PC-9 (cell line): ENCODE measurements around the gene DECR2. TPM values are rescaled to one million over a fixed set of nuclear protein-coding genes. Genes with fewer than 3 reads are reported as not detected.

ENCODE experiments used
- BruUV-seq: library from RNA; stranded (reverse); fragments of 400-500 nt; replicated peaks from 2 replicates; lab custom pipeline; 2021; lab: Mats Ljungman, UMichigan
- CTCF ChIA-PET: fragments of 300-600 bp; sonication (Branson Sonifier 250); formaldehyde crosslinking; loops from one replicate; lab custom pipeline; 2022; ENCODE audit warnings: antibody characterized with exemption; lab: Charles Lee
- POLR2A ChIA-PET: fragments of 300-600 bp; sonication (Branson Sonifier 250); formaldehyde crosslinking; loops from one replicate; lab custom pipeline; 2022; ENCODE audit warnings: antibody characterized with exemption; ENCODE audit not compliant: unreplicated experiment; lab: Charles Lee
- DNase-seq, 2 experiments: peaks; one replicate each; pipeline versions ENCODE4 v3.0.0 to v3.0.0-alpha.2; 2015 to 2022; ENCODE audit warnings: mixed read lengths in 1 of 2
- H2AFZ ChIP-seq: fragments of 200-600 bp; sonication (generic); 2 replicates; pipeline ENCODE4 v1.8.1; 2017; ENCODE audit warnings: antibody characterized with exemption
- H3F3A ChIP-seq: fragments of 200-600 bp; sonication (generic); 2 replicates; pipeline ENCODE4 v1.8.1; 2017; ENCODE audit warnings: antibody characterized with exemption, mild to moderate bottlenecking, low read depth; ENCODE audit not compliant: insufficient read depth
- H3K27ac ChIP-seq: fragments of 200-600 bp; sonication (generic); 2 replicates; pipeline ENCODE4 v1.6.1; 2016; ENCODE audit warnings: mixed run types
- H3K27me3 ChIP-seq: fragments of 200-600 bp; sonication (generic); 2 replicates; pipeline ENCODE4 v1.6.1; 2016; ENCODE audit warnings: low read depth, mixed run types; ENCODE audit not compliant: insufficient read depth
- H3K36me3 ChIP-seq: fragments of 200-600 bp; sonication (generic); 2 replicates; pipeline ENCODE4 v1.6.1; 2016; ENCODE audit warnings: low read depth, mixed run types
- H3K4me1 ChIP-seq: fragments of 200-600 bp; sonication (generic); replicated peaks from 2 replicates; pipeline ENCODE4 v1.6.1; 2016; ENCODE audit warnings: mixed run types; ENCODE audit not compliant: insufficient read depth
- H3K4me2 ChIP-seq: fragments of 200-600 bp; sonication (generic); 2 replicates; pipeline ENCODE4 v1.6.1; 2017; ENCODE audit warnings: mixed run types
- H3K4me3 ChIP-seq: fragments of 200-600 bp; sonication (generic); 2 replicates; pipeline ENCODE4 v1.6.1; 2016; ENCODE audit warnings: mixed run types
- H3K79me2 ChIP-seq: fragments of 200-600 bp; sonication (generic); 2 replicates; pipeline ENCODE4 v1.6.1; 2017; ENCODE audit warnings: low read depth, mixed run types
- H3K9me2 ChIP-seq: fragments of 200-600 bp; sonication (generic); 2 replicates; pipeline ENCODE4 v1.8.1; 2017; ENCODE audit warnings: mild to moderate bottlenecking; ENCODE audit not compliant: insufficient read depth
- H3K9me3 ChIP-seq: fragments of 200-600 bp; sonication (generic); 2 replicates; pipeline ENCODE4 v1.8.1; 2016; ENCODE audit warnings: low read depth; ENCODE audit not compliant: insufficient read depth
- H4K20me1 ChIP-seq: fragments of 200-600 bp; sonication (generic); 2 replicates; pipeline ENCODE4 v1.8.1; 2017; ENCODE audit not compliant: insufficient read depth
- EZH2 ChIP-seq: fragments of 200-600 bp; sonication (generic); IDR thresholded peaks from 2 replicates; pipeline ENCODE4 v1.8.0; 2017; ENCODE audit warnings: antibody characterized with exemption, low read depth
- intact Hi-C: fragments of 100-400 bp; cut with micrococcal nuclease; formaldehyde crosslinking; loops from one replicate; pipeline ENCODE4 v1.10.0; 2022; ENCODE audit not compliant: unreplicated experiment
- total RNA-seq: library from RNA; stranded (reverse); gene quantifications from 2 replicates; pipeline ENCODE4 v1.2.3, GENCODE V29; 2021
- TF ChIP-seq, protein P1 (sequence below): fragments of 200-600 bp; sonication (generic); conservative IDR thresholded peaks from 2 replicates; pipeline ENCODE4 v1.6.1; 2017; ENCODE audit warnings: mixed run types, antibody characterized with exemption, mild to moderate bottlenecking, moderate library complexity

The DECR2 gene
- total RNA-seq, 1 experiment from 2014 or later, result 65.4 TPM

DNA sequence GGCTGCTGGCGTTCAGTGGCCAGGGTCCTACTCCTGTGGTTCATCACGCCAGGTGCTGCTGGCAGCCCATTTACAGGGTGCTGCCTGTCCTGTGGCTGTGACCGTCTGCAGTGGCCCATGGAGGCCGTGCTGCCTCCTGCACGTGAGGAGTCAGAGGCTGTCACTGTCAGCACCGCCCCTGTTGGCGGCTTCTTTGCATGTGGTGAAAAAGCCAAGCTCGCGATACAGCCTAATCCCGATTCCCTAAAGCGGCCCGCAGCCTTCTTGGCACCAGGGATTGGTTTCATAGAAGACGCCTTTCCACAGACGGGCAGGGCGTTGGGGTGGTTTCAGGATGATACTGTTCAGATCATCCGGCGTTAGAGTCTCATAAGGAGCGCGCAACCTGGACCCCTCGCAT is 59.1 kb downstream of the DECR2 start:
- POLR2A ChIA-PET, result no interaction called here
- Histone ChIP-seq H3K4me2 (no peak overlapping the region), H4K20me1 (peaks cover 4% of the 10 kb centered on the region; the same call in 1 of the 2 replicates), H3K4me3 (no peak overlapping the region), H3F3A (peaks cover 11% of the 10 kb centered on the region; the same call in 1 of the 2 replicates), H3K79me2 (no peaks in the 10 kb centered on the region), H3K9me3 (no peaks in the 10 kb centered on the region), H3K4me1 (no peaks in the 10 kb centered on the region), H3K27ac (no peak overlapping the region), H3K27me3 (no peaks in the 10 kb centered on the region), H3K9me2 (no peaks in the 10 kb centered on the region), H2AFZ (no peak overlapping the region), H3K36me3 (no peaks in the 10 kb centered on the region)
- no TSS peak for BruUV-seq
- intact Hi-C loops, result no loop called here
- CTCF ChIA-PET, result no interaction called here
- DNase-seq, result no peak
- TF ChIP-seq, protein P1, sequence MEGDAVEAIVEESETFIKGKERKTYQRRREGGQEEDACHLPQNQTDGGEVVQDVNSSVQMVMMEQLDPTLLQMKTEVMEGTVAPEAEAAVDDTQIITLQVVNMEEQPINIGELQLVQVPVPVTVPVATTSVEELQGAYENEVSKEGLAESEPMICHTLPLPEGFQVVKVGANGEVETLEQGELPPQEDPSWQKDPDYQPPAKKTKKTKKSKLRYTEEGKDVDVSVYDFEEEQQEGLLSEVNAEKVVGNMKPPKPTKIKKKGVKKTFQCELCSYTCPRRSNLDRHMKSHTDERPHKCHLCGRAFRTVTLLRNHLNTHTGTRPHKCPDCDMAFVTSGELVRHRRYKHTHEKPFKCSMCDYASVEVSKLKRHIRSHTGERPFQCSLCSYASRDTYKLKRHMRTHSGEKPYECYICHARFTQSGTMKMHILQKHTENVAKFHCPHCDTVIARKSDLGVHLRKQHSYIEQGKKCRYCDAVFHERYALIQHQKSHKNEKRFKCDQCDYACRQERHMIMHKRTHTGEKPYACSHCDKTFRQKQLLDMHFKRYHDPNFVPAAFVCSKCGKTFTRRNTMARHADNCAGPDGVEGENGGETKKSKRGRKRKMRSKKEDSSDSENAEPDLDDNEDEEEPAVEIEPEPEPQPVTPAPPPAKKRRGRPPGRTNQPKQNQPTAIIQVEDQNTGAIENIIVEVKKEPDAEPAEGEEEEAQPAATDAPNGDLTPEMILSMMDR, result no peak
- TF ChIP-seq EZH2, result no peak

Other genes starting within 250 kb of the DECR2 start
- not detected in 2 replicates for gene HBZ, start 249.2 kb upstream of the DECR2 start, total RNA-seq
- gene HBM, start 235.9 kb upstream of the DECR2 start, total RNA-seq, result not detected in 2 replicates
- gene HBA2, start 229.0 kb upstream of the DECR2 start, total RNA-seq, result not detected in 2 replicates
- gene HBA1, start 225.2 kb upstream of the DECR2 start, total RNA-seq, result not detected in 2 replicates
- gene HBQ1, start 221.4 kb upstream of the DECR2 start, total RNA-seq, result not detected in 2 replicates
- gene LUC7L, start 172.4 kb upstream of the DECR2 start, total RNA-seq, result 64.3 and 66.9 TPM in 2 replicates
- gene FAM234A, start 167.1 kb upstream of the DECR2 start, total RNA-seq, result 126 and 131 TPM in 2 replicates
- gene RGS11, start 125.9 kb upstream of the DECR2 start, total RNA-seq, result not detected in 2 replicates
- gene ARHGDIG, start 121.3 kb upstream of the DECR2 start, total RNA-seq, result not detected in 2 replicates
- gene PDIA2, start 118.7 kb upstream of the DECR2 start, total RNA-seq, result not detected in 2 replicates
- 42.0 and 51.2 TPM in 2 replicates for gene AXIN1, start 49.2 kb upstream of the DECR2 start, total RNA-seq
- 130 and 150 TPM in 2 replicates for gene MRPL28, start 31.3 kb upstream of the DECR2 start, total RNA-seq
- gene PGAP6, start 19.9 kb upstream of the DECR2 start, total RNA-seq, result 41.4 and 45.6 TPM in 2 replicates
- gene NME4, start 4.7 kb upstream of the DECR2 start, total RNA-seq, result 157 and 159 TPM in 2 replicates
- gene RAB11FIP3, start 23.8 kb downstream of the DECR2 start, total RNA-seq, result 38.4 and 42.4 TPM in 2 replicates
- 66.8 and 68.9 TPM in 2 replicates for gene CAPN15, start 125.8 kb downstream of the DECR2 start, total RNA-seq
- gene PRR35, start 158.5 kb downstream of the DECR2 start, total RNA-seq, result 0.35 TPM in 1 of 2 replicates, not detected in the other
- not detected in 2 replicates for gene NHLRC4, start 165.1 kb downstream of the DECR2 start, total RNA-seq
- 72.5 and 96.1 TPM in 2 replicates for gene PIGQ, start 168.1 kb downstream of the DECR2 start, total RNA-seq
- gene RAB40C, start 188.2 kb downstream of the DECR2 start, total RNA-seq, result 43.6 and 47.1 TPM in 2 replicates
- gene WFIKKN1, start 229.1 kb downstream of the DECR2 start, total RNA-seq, result 6.9 and 9.2 TPM in 2 replicates
- gene METTL26, start 234.4 kb downstream of the DECR2 start, total RNA-seq, result 144 and 158 TPM in 2 replicates
- 64.2 and 69.6 TPM in 2 replicates for gene MCRIP2, start 239.9 kb downstream of the DECR2 start, total RNA-seq
- 118 and 126 TPM in 2 replicates for gene WDR90, start 247.5 kb downstream of the DECR2 start, total RNA-seq